ENCODE measurements around the gene DHRS3. TPM values are rescaled to one million over a fixed set of nuclear protein-coding genes. Genes with fewer than 3 reads are reported as not detected.

DHRS3 gene
- total RNA-seq, 1 donor from 2014 or later = 81.0 TPM

DNA sequence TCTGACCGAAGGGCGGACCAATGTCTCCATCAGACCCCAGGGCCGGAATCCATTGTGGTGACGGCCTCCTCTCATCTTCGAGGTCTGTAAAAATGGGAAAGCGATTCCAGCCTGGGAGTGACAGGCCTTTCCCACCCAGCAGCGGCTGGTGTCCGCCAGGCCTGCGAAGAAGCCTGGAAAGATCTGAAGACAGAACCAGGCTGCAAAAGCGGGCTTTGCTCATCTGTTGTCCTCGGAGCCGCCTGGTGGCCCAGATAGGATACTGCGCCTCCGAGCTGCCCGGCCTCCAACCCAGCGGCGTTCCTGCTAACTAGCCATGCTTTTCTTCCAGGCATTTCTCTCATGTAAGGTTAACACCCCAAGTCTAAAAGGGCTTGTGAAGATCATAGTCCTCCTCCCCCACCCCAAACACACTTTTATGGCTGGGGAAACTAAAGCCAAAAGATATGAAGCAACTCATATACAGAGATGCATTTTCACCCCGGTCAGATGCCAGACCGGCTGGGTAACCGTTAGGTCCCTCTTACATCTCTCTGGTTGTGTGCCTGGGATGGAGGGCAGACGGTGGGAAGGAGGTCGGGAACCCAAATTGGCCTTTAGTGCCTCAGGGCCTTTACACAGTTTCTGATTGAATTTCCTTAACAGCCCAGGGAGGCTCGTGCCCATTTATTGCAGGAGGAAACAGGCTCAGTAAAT is 1.9 kb upstream of the DHRS3 start:
- DNase-seq (ENCODE audit: missing footprints) = peak; percentile 89
- intact Hi-C loops (cut with DNase I) = loop anchor here (1.0 to 10.0 kb wide), 9 partner anchors 19 to 389 kb away; no protein-coding TSS in a partner anchor
- ATAC-seq = peak; percentile 59

DNA sequence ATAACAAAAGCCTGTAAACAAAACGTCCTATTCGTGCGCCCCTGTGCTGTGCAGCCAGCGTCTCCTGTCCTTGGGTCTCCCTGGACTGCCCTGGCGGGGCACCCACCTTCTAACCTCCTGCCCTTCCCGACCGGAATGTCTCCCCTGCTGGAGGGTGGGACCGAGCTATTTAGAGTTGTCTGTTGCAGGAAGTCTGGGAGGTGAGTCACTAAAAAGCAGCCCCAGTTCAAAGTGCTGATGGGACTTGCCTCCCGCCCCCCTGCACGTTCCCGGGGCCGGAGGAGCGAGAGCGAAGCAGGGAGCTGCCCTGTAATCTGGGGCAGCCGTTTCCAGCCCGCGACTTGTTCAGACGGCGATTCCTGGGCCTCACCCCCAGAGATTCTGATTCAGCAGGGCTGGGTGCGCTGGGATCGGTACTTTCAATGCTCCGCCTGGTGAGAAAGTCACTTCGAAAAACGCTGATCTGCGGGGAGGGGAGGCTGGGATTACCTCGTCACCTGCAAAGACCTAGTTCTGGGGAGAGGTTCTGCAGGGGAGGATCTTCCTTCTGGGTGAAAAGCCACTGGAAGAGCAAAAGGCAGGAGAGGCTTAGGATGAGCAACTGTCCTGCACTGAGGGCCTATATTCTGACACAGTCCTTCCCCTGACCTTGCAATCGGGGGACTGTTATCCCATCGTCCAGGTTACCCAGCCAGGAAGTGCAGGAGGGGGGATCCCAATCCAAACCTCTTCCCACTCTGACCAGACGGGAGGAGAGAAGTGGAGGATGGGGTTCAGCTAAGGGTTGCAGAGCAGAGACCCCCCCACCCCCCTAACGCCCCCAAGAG is 1.2 kb upstream of the DHRS3 start:
- peak; percentile 56 for ATAC-seq
- intact Hi-C loops (cut with DNase I) = loop anchor here (1.0 to 10.0 kb wide), 8 partner anchors 18 to 388 kb away; no protein-coding TSS in a partner anchor

DNA sequence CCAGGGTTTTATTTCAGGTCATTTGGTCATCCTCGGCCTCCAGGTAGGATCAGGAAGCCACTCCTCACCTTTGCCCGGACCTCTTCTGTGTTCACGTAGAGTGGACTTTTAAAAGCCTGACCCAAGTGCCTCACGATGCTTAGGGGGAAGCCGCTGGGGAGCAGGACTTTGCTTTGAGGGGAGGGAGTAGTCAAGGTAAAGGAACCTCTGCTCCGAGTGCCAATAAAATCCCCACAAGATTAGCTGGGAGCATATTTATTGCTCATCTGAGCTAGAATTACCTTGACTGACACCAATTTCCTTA is 603 bp upstream of the DHRS3 start:
- ATAC-seq = no peak
- intact Hi-C loops (cut with DNase I) = loop anchor here (2.0 to 10.0 kb wide), 6 partner anchors 18 to 304 kb away; no protein-coding TSS in a partner anchor
- no peak for DNase-seq (ENCODE audit: missing footprints)

More for the DNA sequence above, 1.2 kb upstream of the DHRS3 start:
- peak; percentile 81 for DNase-seq (ENCODE audit: missing footprints)

DNA sequence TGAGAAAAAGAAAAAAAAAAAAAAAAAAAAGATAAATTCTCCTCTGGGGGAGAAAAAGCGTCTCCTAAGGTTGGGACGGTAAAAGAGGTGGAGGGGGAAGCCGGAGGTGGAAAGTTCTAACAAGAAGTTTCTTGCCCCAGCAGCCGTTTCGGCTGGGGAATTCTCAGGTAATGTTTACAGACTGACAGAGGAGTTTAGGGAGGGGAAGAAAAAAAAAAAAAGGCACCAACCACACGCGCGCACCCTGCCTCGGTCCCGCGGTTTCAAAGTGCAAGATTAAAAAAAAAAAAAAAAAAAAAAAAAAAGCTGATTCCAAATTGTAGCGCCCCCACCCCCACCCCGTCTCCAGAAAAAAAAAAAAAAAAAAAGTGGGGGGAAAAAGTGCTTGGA is 504 bp downstream of the DHRS3 start:
- intact Hi-C loops (cut with DNase I) = loop anchor here (5.0 to 10.0 kb wide), 2 partner anchors 65 to 273 kb away; no protein-coding TSS in a partner anchor
- ATAC-seq (no peak), DNase-seq (ENCODE audit: missing footprints) (no peak)

DNA sequence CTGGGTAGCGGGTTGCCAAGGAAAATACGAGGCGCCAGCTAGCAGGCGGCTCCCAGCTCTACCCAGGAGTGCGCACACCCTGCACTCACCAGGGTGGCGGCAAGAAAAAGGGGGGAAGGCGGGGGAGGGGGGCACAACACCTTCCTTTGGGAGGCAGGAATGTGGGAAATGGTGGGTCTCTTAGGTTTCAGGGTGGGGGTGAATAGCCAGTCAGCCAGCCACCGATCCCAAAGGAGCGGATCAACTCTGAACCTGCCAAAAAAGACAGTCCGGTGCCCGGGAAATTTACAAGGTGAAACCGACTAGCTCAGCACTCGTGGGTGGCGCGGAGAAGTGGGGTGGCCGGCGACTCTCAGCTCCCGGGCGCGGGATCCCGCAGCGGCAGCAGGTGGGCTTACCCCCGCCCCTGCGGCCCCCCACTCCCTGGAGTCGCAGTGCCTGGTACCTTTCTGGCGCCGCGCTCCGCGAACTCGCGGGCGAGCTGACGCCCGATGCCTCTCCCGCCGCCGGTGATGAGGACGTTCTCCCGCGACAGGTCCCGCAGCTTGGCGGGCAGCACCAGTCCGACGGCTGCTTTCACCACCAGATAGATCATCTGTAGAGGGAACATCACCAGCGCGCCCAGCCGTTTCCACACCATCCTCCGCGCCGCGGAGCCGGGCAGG is 1.2 kb downstream of the DHRS3 start:
- DNase-seq (ENCODE audit: missing footprints) = peak; percentile 77
- ATAC-seq = peak; percentile 3
- intact Hi-C loops (cut with DNase I) = loop anchor here (5.0 to 10.0 kb wide), 2 partner anchors 65 to 272 kb away; no protein-coding TSS in a partner anchor

DNA sequence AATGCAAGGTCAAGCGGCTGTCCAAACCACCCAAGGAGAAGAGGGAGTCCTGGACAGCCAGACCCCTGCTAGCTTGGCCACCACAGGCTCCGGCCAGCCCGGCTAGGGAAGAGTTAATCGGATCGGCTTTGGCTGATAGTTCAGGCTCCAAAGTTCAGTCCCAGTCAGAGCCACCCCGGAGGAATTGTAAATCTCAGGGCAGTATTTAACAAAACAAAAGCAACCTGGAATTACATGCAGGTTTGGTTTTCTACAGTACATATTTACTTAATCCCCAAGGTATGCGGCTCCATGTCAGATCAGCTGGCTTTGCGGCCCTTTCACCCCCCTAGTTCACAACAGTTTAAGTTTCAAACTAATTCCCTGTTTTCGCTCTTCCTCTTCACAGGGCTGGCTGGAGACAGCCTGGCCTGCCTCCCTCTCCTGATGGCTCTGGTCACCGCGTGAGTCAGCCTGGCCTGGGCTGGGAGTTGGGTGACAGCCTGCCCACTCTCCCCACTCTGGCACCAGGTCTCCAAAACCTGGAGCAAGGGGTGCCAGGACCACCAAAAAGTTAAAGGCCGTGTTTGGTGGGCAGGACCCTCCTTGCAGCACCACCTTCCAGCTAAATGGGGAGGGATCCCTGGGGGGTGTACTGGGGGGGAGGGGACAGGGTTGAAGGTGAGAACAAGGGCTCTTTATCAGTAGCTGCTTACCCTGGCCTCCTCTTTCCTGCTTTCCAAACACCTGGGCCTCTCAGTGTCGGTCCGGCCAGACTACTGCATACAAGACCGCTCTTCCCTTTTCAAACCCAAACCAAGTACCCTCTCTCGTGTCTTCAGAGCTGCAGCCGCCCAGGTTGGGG is 1.9 kb downstream of the DHRS3 start:
- intact Hi-C loops (cut with DNase I) = loop anchor here (5.0 to 10.0 kb wide), 2 partner anchors 64 to 271 kb away; no protein-coding TSS in a partner anchor
- DNase-seq (ENCODE audit: missing footprints) = peak; percentile 79
- ATAC-seq = peak; percentile 55

DNA sequence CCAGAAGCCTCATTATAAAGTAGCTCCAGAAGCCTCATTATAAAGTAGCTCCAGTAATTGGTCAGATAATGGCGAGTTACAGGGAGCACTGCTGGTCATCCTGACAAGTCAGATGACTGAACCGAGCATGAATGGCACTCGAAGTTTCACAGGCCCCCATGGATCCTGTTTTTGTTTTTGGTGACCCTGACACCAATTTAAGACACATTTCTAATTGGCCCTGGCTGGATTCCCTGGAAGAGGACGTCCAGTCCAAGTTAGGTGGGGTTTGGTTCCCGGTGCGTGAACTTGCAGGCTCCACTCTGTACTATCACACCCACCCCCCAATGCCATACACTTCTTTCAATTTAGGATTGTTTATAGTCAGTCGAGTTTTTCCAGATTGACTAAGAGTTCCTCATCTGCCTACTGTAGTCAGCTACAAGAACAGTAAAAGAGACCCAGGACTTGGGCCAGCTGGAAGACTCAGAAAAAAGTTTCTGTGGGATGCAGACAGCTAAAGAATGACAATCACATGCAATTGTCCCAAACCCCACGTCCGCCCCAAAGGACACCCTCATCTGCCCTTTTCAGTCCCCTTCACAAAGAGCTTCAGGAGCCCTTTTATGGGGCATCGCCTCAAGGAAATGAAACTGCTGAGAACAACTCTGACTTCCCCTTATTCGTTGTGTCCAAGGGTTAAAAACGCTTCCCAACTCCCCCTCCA is 2.7 kb downstream of the DHRS3 start:
- DNase-seq (ENCODE audit: missing footprints) (no peak), ATAC-seq (no peak)
- intact Hi-C loops (cut with DNase I) = loop anchor here (5.0 to 10.0 kb wide), 2 partner anchors 63 to 271 kb away; no protein-coding TSS in a partner anchor

DNA sequence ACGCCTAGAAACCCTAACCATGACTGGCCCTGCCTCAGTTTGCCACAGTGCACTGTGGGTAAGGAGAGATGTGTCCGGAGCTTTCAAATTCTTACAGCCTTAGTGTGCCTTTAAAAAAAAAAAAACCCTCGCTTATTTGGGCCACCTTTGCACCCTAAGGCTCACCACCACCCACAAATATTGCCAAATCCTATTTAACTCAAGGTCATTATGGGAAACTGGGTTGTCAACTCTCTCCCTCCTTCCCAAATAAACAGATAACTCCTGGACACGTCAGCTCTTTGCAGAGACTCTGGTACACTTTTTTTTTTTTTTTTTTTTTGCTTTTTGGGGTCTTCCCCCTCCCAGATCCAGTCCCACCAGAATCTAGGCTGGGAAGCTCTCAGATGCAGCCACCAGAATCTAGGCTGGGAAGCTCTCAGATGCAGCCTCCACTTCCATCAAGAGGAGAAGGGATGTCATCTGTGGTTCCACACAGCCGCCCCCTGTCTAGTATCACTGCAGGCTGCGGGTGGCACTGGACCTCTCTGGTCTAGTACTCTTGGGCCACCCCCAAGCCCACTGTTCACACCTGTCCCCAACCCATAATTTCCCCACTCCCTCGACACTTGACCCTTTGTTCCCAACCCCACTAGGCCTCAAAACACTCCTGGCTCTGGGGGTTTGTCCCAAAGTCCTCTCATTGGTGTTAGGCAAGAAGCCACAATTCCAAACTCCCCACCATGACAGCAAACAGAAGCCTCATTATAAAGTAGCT is 3.4 kb downstream of the DHRS3 start:
- intact Hi-C loops (cut with DNase I) = loop anchor here (5.0 to 10.0 kb wide), 2 partner anchors 62 to 270 kb away; no protein-coding TSS in a partner anchor
- DNase-seq (ENCODE audit: missing footprints) = no peak
- ATAC-seq = no peak

DNA sequence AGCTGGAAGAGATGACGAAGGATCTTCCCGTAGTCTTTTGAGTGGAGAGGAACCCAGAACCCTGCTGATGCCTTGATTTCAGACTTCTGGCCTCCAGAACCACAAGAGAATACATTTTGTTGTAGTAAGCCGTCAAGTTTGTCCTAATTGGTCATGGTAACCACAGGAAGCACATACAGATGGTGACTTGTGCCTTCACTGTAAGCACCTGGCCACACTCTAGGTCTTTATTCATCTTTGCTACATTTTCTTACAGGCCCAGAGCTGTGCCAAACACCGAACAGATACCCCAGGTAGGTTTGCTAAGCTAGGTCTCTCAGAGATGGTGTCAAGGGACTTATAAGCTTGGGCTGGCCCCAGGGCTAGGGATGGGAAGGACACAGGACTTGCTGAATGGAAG is 4.8 kb downstream of the DHRS3 start:
- ATAC-seq = no peak
- no peak for DNase-seq (ENCODE audit: missing footprints)
- intact Hi-C loops (cut with DNase I) = loop anchor here (10.0 kb wide), 1 partner anchor 268 kb away; no protein-coding TSS in a partner anchor

DNA sequence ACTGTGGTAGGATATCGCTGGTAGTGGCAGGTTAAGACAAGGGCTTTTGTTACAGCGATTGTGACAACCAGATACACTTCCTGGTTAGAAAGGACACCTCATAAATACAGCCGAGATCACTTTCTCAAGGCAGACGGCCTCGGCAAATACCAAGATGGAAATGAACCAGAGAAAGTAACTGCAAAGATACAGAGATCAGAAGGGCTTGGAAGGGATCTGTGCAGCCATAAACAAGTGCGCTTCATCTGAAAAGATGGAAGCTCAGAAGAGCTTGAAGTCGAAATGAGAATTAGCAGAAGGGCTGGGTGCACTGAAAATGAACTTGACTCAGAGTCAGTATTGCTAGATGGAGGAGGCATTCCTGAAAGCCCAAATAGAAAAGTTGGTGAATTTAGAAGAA is 7.1 kb downstream of the DHRS3 start:
- intact Hi-C loops (cut with DNase I) = loop anchor here (10.0 kb wide), 1 partner anchor 266 kb away; no protein-coding TSS in a partner anchor
- ATAC-seq (no peak), DNase-seq (ENCODE audit: missing footprints) (no peak)

DNA sequence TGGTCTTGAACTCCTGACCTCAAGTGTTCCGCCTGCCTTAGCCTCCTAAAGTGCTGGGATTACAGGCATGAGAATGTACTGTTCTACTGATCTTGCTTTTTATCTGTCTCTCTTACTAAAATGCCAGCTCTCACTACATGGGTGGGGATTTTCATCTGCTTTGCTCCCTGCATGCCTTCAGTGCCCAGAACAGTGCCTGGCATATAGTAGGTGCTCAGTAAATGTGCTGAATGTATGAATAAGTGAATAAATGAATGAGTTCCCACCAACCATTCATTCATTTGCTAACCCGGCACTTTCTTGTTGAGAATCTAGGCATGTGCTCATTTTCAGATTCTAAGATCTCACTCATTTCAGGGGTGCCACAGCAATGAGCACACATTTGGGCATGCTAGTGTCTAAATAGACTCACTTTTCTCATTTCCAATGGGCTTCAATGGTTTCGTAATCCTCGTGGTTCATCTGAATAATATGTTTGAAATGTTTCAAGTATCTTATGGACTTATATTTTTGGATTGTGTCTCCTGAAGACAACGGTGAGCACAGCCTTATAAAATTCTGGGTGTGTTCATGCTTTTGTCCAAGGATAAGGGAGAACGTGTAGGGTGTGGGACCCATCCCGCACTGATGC is 7.6 kb downstream of the DHRS3 start:
- intact Hi-C loops (cut with DNase I) = loop anchor here (10.0 kb wide), 1 partner anchor 266 kb away; no protein-coding TSS in a partner anchor

DNA sequence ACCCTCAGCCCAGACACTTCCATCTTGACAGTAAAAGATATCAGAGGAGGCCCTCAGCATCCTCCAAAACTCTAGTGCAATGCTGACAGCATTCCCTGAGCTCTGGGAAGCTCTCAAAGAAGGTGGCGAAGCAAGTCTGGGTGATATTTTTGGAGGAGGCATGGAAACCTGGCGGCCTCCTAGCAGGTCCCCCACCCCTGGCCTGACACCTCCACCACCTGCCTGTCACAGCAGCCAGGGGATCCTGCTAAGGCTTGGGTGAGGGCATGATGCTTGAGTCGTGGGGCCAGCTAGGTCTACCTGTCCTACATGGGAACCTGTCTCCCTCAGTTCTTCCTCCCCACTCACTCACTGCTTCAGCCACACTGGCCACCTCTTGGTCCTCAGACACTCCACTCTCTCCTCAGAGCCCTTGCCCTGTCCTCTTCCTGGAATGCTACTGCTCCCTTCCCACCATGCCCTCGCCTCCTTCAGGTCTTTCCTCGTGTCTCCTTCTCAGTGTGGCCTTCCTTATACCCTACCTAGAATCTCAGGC is 8.5 kb downstream of the DHRS3 start:
- no peak for DNase-seq (ENCODE audit: missing footprints)
- intact Hi-C loops (cut with DNase I) = loop anchor here (10.0 kb wide), 1 partner anchor 265 kb away; no protein-coding TSS in a partner anchor

More for the DNA sequence above, 7.6 kb downstream of the DHRS3 start:
- ATAC-seq (no peak), DNase-seq (ENCODE audit: missing footprints) (no peak)

DNA sequence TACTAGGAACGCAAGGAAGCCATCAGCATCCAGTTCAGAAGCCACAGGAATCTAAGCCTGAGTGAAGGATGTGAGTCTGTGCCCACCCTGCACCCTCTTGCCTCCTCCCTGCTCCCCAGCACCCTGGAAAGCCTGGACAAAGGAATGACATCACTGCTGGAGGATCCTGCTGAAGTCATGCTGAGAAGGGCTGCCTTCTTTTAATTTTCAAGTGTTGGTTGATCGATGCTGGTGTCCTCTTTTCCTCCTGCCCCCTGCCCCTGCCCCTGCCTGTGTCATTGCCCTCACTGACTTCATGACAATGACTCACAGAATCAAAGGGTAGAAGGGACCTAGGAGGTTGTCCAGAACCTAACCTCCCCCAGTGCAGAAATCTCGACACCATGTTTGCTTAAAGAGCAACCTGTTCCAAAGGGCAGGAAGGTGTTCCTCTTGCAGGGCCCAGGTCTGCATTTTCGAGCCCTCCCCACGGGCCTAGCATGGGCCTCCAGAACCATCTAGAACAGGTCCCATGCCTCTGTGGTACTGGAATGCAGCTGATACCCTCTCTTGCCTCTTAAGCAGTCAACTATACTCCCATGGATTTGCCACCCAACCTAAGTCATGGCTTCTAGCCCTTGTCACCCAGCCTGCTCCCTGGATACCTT is 9.6 kb downstream of the DHRS3 start:
- intact Hi-C loops (cut with DNase I) = no loop called here
- no peak for ATAC-seq
- no peak for DNase-seq (ENCODE audit: missing footprints)

More for the DNA sequence above, 8.5 kb downstream of the DHRS3 start:
- no peak for ATAC-seq

DNA sequence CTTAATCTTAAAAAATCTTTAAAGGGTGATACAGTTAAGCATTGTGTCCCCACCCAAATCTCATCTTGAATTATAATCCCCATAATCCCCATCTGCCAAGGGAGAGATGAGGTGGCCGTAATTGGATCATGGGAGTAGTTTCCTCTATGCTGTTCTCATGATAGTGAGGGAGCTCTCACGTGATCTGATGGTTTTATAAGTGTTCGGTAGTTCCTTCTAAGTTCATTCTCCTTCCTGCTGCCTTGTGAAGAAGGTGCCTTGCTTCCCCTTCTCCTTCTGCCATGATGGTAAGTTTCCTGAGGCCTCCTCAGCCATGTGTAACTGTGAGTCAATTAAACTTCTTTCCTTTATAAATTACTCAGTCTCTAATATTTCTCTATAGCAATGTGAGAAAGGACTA is 10.7 kb downstream of the DHRS3 start:
- intact Hi-C loops (cut with DNase I) = no loop called here
- ATAC-seq (no peak), DNase-seq (ENCODE audit: missing footprints) (no peak)

DNA sequence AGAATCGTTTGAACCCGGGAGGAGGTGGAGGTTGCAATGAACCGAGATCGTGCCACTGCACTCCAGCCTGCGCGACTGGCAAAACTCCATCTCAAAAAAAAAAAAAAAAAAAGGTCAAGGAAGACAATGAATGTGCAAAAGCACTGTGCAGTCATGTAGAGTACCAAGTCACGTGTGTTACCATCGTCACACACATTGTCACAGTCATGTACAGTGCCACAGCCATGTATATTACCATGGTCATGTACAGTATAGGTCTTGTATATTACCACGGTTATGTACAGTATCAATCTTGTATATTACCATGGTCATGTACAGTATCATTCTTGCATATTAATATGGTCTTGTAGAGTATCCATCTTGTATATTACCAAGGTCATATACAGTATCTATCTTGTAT is 13.0 kb downstream of the DHRS3 start:
- DNase-seq (ENCODE audit: missing footprints) = no peak
- intact Hi-C loops (cut with DNase I) = no loop called here
- ATAC-seq = no peak
